CD4-positive, alpha-beta memory T cell (primary cell): ENCODE data around the gene FAM47E. TPM values are rescaled to one million over a fixed set of nuclear protein-coding genes. Genes with fewer than 3 reads are reported as not detected.

ENCODE experiments used
- CTCF ChIA-PET: fragments of 350-600 bp; sonication (Branson Sonifier 250); formaldehyde crosslinking; loops from one replicate; lab custom pipeline; 2021; ENCODE audit warnings: inconsistent platforms; ENCODE audit not compliant: partially characterized antibody; lab: Charles Lee
- POLR2A ChIA-PET: fragments of 350-600 bp; sonication (Branson Sonifier 250); formaldehyde crosslinking; loops from one replicate; lab custom pipeline; 2021; ENCODE audit not compliant: partially characterized antibody; lab: Charles Lee
- DNase-seq, 5 donors: peaks; one replicate each; pipeline versions ENCODE4 v3.0.0 to v3.0.0-alpha.2; 2020 to 2022; ENCODE audit warnings: mixed read lengths in 1 of 5
- H3K27ac ChIP-seq: one replicate; pipeline ENCODE4 v1.7.0; 2013; ENCODE audit warnings: low read depth, low read length
- H3K27me3 ChIP-seq: 2 replicates; pipeline ENCODE4 v1.7.0; 2013; ENCODE audit warnings: mild to moderate bottlenecking, low read length, moderate library complexity; ENCODE audit not compliant: insufficient read depth
- H3K36me3 ChIP-seq: 2 replicates; pipeline ENCODE4 v1.7.0; 2013; ENCODE audit warnings: mild to moderate bottlenecking, low read length, moderate library complexity; ENCODE audit not compliant: insufficient read depth
- H3K4me1 ChIP-seq: 2 replicates; pipeline ENCODE4 v1.7.0; 2013; ENCODE audit warnings: mild to moderate bottlenecking, low read length, moderate library complexity; ENCODE audit not compliant: insufficient read depth
- H3K4me3 ChIP-seq, 2 donors: one replicate each; pipeline ENCODE4 v1.7.0; 2013; ENCODE audit warnings: low read length in 2 of 2, mild to moderate bottlenecking in 1 of 2
- H3K9me3 ChIP-seq, 2 donors: one replicate each; pipeline ENCODE4 v1.7.0; 2013; ENCODE audit warnings: low read length in 2 of 2, control low read depth in 1 of 2; ENCODE audit not compliant: control insufficient read depth in 1 of 2
- H3K27ac Mint-ChIP-seq, 7 donors: one replicate each; pipeline ENCODE4 v1.8.0; 2020 to 2021; ENCODE audit warnings: mixed read lengths in 7 of 7, mild to moderate bottlenecking in 6 of 7, inconsistent platforms in 3 of 7, moderate library complexity in 3 of 7
- H3K27me3 Mint-ChIP-seq, 2 donors: one replicate each; pipeline ENCODE4 v1.8.0; 2020 to 2021; ENCODE audit warnings: mixed read lengths in 2 of 2
- H3K36me3 Mint-ChIP-seq, 2 donors: one replicate each; pipeline ENCODE4 v1.8.0; 2020 to 2021; ENCODE audit warnings: mixed read lengths in 2 of 2, inconsistent platforms in 1 of 2, mild to moderate bottlenecking in 1 of 2
- H3K4me1 Mint-ChIP-seq, 4 donors: one replicate each; pipeline ENCODE4 v1.8.0; 2020 to 2021; ENCODE audit warnings: mixed read lengths in 4 of 4, mild to moderate bottlenecking in 1 of 4
- H3K4me3 Mint-ChIP-seq, 8 donors: one replicate each; pipeline ENCODE4 v1.8.0; 2020 to 2021; ENCODE audit warnings: mixed read lengths in 8 of 8, mild to moderate bottlenecking in 7 of 8, moderate library complexity in 6 of 8, inconsistent platforms in 3 of 8
- H3K9me3 Mint-ChIP-seq, 8 donors: one replicate each; pipeline ENCODE4 v1.8.0; 2020 to 2021; ENCODE audit warnings: mixed read lengths in 8 of 8, mild to moderate bottlenecking in 5 of 8, inconsistent platforms in 3 of 8, moderate library complexity in 1 of 8
- intact Hi-C: fragments of 100-400 bp; cut with micrococcal nuclease; formaldehyde crosslinking; loops from one replicate; pipeline ENCODE4 v1.15.1; 2023
- polyA plus RNA-seq, 2 donors: library from polyadenylated mRNA; unstranded; fragments of 300-500 nt; fragmentation: Illumina TruSeq; gene quantifications; one replicate each; pipeline ENCODE4 v1.2.3, GENCODE V29; 2021
- total RNA-seq, 2 experiments: library from RNA; stranded (reverse); gene quantifications; one replicate each; pipeline ENCODE4 v1.2.3, GENCODE V29; 2021

FAM47E gene
- total and polyA plus RNA-seq, 4 experiments from 2014 or later: 0.18 to 0.64 TPM; not detected in 2

GRCh38 chr4:76246852-76247251 is 4.7 kb upstream of the FAM47E start:
- H3K36me3 ChIP-seq: no peaks in the 10 kb centered on the region
- Mint-ChIP-seq H3K27me3 (peaks cover 40 to 46% of the 10 kb centered on the region in 2 donors), H3K36me3 (no peaks in the 10 kb centered on the region), H3K27ac (no peak overlapping the region), H3K9me3 (peaks cover 0 to 9% (median 0%) of the 10 kb centered on the region in 8 donors), H3K4me1 (peaks cover 3 to 8% (median 6%) of the 10 kb centered on the region in 4 donors), H3K4me3 (no peak overlapping the region)
- ChIA-PET CTCF (interaction anchor here (0.9 to 1.6 kb wide), 3 partner anchors 59 to 129 kb away, joined by 3 to 5 read pairs (median 3); no protein-coding TSS in a partner anchor), POLR2A (no interaction called here)
- H3K4me1 ChIP-seq: peaks cover 6% of the 10 kb centered on the region
- no peak overlapping the region for H3K27ac ChIP-seq
- intact Hi-C loops: no loop called here
- H3K4me3 ChIP-seq: no peak overlapping the region
- DNase-seq: no peak
- H3K27me3 ChIP-seq: peaks cover 26% of the 10 kb centered on the region
- no peaks in the 10 kb centered on the region for H3K9me3 ChIP-seq

GRCh38 chr4:76250962-76251361 is 559 bp upstream of the FAM47E start:
- intact Hi-C loops: loop anchor here (1.0 to 2.0 kb wide), 4 partner anchors 28 to 127 kb away; no protein-coding TSS in a partner anchor
- peak overlapping the region in 2 of 7 donors; percentile 37 to 44 for H3K27ac Mint-ChIP-seq
- Histone ChIP-seq H3K4me1 (peaks cover 6% of the 10 kb centered on the region), H3K36me3 (no peaks in the 10 kb centered on the region), H3K9me3 (no peaks in the 10 kb centered on the region), H3K4me3 (peak overlapping the region in 1 of 2 donors; percentile 47), H3K27me3 (peaks cover 43% of the 10 kb centered on the region), H3K27ac (no peak overlapping the region)
- ChIA-PET POLR2A (interaction anchor here (1.7 kb wide), 1 partner anchor 56 kb away, joined by 5 read pairs; no protein-coding TSS in a partner anchor), CTCF (interaction anchor here (0.6 to 4.3 kb wide), 13 partner anchors 8 to 126 kb away, joined by 3 to 78 read pairs (median 3); no protein-coding TSS in a partner anchor)
- H3K4me3 Mint-ChIP-seq: peak overlapping the region; percentile 71 to 89 (median 84)
- no peaks in the 10 kb centered on the region for H3K9me3 Mint-ChIP-seq
- peaks cover 47 to 51% of the 10 kb centered on the region in 2 donors for H3K27me3 Mint-ChIP-seq
- peaks cover 3 to 8% (median 6%) of the 10 kb centered on the region in 4 donors for H3K4me1 Mint-ChIP-seq
- DNase-seq: peak in 2 of 5 donors; percentile 0 to 4
- H3K36me3 Mint-ChIP-seq: no peaks in the 10 kb centered on the region

GRCh38 chr4:76252271-76252653 is 741 bp downstream of the FAM47E start:
- Histone ChIP-seq H3K27me3 (peaks cover 42% of the 10 kb centered on the region), H3K4me1 (peaks cover 6% of the 10 kb centered on the region), H3K9me3 (no peaks in the 10 kb centered on the region), H3K27ac (no peak overlapping the region), H3K4me3 (no peak overlapping the region), H3K36me3 (no peaks in the 10 kb centered on the region)
- POLR2A ChIA-PET: no interaction called here
- H3K9me3 Mint-ChIP-seq: no peaks in the 10 kb centered on the region
- H3K36me3 Mint-ChIP-seq: no peaks in the 10 kb centered on the region
- intact Hi-C loops: no loop called here
- CTCF ChIA-PET: interaction anchor here (1.2 to 4.3 kb wide), 4 partner anchors 8 to 124 kb away, joined by 6 to 78 read pairs (median 14); no protein-coding TSS in a partner anchor
- H3K4me3 Mint-ChIP-seq: peak overlapping the region in 3 of 8 donors; percentile 31 to 81 (median 43)
- no peak overlapping the region for H3K27ac Mint-ChIP-seq
- H3K27me3 Mint-ChIP-seq: peaks cover 46 to 50% of the 10 kb centered on the region in 2 donors
- no peak for DNase-seq
- H3K4me1 Mint-ChIP-seq: peaks cover 3 to 8% (median 6%) of the 10 kb centered on the region in 4 donors

GRCh38 chr4:76253511-76253910 is 2.0 kb downstream of the FAM47E start:
- Histone ChIP-seq H3K27ac (no peak overlapping the region), H3K27me3 (peaks cover 40% of the 10 kb centered on the region), H3K9me3 (no peaks in the 10 kb centered on the region), H3K4me1 (peaks cover 6% of the 10 kb centered on the region), H3K4me3 (no peak overlapping the region), H3K36me3 (no peaks in the 10 kb centered on the region)
- no peak for DNase-seq
- Mint-ChIP-seq H3K27ac (no peak overlapping the region), H3K9me3 (no peaks in the 10 kb centered on the region), H3K27me3 (peaks cover 43 to 46% of the 10 kb centered on the region in 2 donors), H3K4me3 (no peak overlapping the region), H3K4me1 (peaks cover 3 to 8% (median 6%) of the 10 kb centered on the region in 4 donors), H3K36me3 (no peaks in the 10 kb centered on the region)
- ChIA-PET CTCF (interaction anchor here (1.1 to 4.3 kb wide), 5 partner anchors 8 to 123 kb away, joined by 3 to 78 read pairs (median 6); no protein-coding TSS in a partner anchor), POLR2A (no interaction called here)
- intact Hi-C loops: no loop called here

- intact Hi-C loops: no loop called here
- Histone ChIP-seq H3K36me3 (no peaks in the 10 kb centered on the region), H3K4me1 (peaks cover 4% of the 10 kb centered on the region), H3K9me3 (no peaks in the 10 kb centered on the region), H3K4me3 (no peak overlapping the region), H3K27ac (no peak overlapping the region), H3K27me3 (peaks cover 26% of the 10 kb centered on the region)
- Mint-ChIP-seq H3K4me3 (no peak overlapping the region), H3K9me3 (no peaks in the 10 kb centered on the region), H3K4me1 (peaks cover 3 to 5% (median 4%) of the 10 kb centered on the region in 4 donors), H3K27ac (peak overlapping the region in 1 of 7 donors; percentile 29), H3K27me3 (peaks cover 32% of the 10 kb centered on the region in 2 donors), H3K36me3 (no peaks in the 10 kb centered on the region)
- ChIA-PET CTCF (interaction anchor here (1.0 to 2.0 kb wide), 4 partner anchors 76 to 123 kb away, joined by 3 to 12 read pairs (median 4); no protein-coding TSS in a partner anchor), POLR2A (no interaction called here)
- DNase-seq: no peak
These were observed 4.5 kb downstream of the FAM47E start for GRCh38 chr4:76256032-76256431.

- no peak for DNase-seq
- H3K4me3 ChIP-seq: no peak overlapping the region
- no peak overlapping the region for H3K4me3 Mint-ChIP-seq
- peaks cover 27 to 30% of the 10 kb centered on the region in 2 donors for H3K27me3 Mint-ChIP-seq
- ChIA-PET CTCF (interaction anchor here (0.9 to 2.0 kb wide), 4 partner anchors 50 to 120 kb away, joined by 3 to 12 read pairs (median 4); partner anchors contain the start of gene STBD1), POLR2A (interaction anchor here (0.8 kb wide), 1 partner anchor 75 kb away, joined by 3 read pairs; no protein-coding TSS in a partner anchor)
- intact Hi-C loops: no loop called here
- H3K4me1 Mint-ChIP-seq: no peaks in the 10 kb centered on the region
- peaks cover 19% of the 10 kb centered on the region for H3K27me3 ChIP-seq
- no peak overlapping the region for H3K27ac ChIP-seq
- no peak overlapping the region for H3K27ac Mint-ChIP-seq
- no peaks in the 10 kb centered on the region for H3K36me3 ChIP-seq
- H3K4me1 ChIP-seq: no peaks in the 10 kb centered on the region
- no peaks in the 10 kb centered on the region for H3K9me3 Mint-ChIP-seq
- H3K9me3 ChIP-seq: no peaks in the 10 kb centered on the region
- H3K36me3 Mint-ChIP-seq: no peaks in the 10 kb centered on the region
These were observed 5.4 kb downstream of the FAM47E start for GRCh38 chr4:76256968-76257367.

- Mint-ChIP-seq H3K4me1 (no peaks in the 10 kb centered on the region), H3K9me3 (no peaks in the 10 kb centered on the region), H3K27me3 (peaks cover 20 to 23% of the 10 kb centered on the region in 2 donors), H3K36me3 (no peaks in the 10 kb centered on the region), H3K27ac (no peak overlapping the region), H3K4me3 (no peak overlapping the region)
- Histone ChIP-seq H3K36me3 (no peaks in the 10 kb centered on the region), H3K27me3 (peaks cover 16% of the 10 kb centered on the region), H3K4me1 (no peaks in the 10 kb centered on the region), H3K9me3 (no peaks in the 10 kb centered on the region), H3K27ac (no peak overlapping the region), H3K4me3 (no peak overlapping the region)
- ChIA-PET POLR2A (no interaction called here), CTCF (interaction anchor here (0.9 kb wide), 2 partner anchors 49 to 119 kb away, joined by 3 to 4 read pairs; partner anchors contain the start of gene STBD1)
- DNase-seq: no peak
- intact Hi-C loops: no loop called here
These were observed 6.3 kb downstream of the FAM47E start for GRCh38 chr4:76257824-76258223.
